HG03025 (cell line): ENCODE results near the gene HOXA6.
A peak's percentile ranks its signal among the peaks of the same experiment; 100 is the strongest.

ENCODE experiments used
- ATAC-seq: cut with Tn5 transposase; IDR thresholded peaks from one replicate; pipeline ENCODE4 v1.9.1; 2021; ENCODE audit warnings: mild to moderate bottlenecking, moderate library complexity; ENCODE audit not compliant: unreplicated experiment, low FRiP score

The HOXA6 gene

DNA sequence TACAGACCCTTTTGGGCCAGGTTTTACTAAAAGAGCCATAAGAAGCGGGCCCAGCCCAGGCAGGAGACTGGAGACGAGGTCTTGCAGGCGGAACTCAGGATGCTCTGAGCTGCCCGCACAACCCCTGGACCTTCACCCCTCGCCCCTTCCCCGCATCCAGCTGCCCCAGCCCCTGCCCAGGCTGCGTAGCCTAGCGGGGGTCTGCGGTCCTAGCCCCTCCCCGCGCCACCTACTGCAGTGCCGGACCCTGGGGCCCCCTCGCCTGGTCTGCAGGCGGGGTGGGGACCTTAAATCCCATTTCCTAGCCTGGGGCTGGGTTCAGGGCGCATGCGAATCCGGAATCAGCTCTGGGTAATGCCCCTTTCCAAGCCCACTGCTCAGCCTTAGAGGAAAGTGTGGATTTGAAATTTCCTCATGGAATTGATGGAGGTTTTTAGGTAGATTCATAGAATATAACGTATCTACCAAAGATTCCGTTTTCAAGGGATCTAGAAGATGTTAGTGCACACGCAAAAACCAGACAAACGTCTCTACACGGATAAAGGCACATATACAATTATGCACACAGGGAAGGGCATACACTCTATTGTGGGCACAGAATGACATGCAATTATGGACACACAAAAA lies 5.4 kb upstream of the HOXA6 start:
- ATAC-seq, result no peak

DNA sequence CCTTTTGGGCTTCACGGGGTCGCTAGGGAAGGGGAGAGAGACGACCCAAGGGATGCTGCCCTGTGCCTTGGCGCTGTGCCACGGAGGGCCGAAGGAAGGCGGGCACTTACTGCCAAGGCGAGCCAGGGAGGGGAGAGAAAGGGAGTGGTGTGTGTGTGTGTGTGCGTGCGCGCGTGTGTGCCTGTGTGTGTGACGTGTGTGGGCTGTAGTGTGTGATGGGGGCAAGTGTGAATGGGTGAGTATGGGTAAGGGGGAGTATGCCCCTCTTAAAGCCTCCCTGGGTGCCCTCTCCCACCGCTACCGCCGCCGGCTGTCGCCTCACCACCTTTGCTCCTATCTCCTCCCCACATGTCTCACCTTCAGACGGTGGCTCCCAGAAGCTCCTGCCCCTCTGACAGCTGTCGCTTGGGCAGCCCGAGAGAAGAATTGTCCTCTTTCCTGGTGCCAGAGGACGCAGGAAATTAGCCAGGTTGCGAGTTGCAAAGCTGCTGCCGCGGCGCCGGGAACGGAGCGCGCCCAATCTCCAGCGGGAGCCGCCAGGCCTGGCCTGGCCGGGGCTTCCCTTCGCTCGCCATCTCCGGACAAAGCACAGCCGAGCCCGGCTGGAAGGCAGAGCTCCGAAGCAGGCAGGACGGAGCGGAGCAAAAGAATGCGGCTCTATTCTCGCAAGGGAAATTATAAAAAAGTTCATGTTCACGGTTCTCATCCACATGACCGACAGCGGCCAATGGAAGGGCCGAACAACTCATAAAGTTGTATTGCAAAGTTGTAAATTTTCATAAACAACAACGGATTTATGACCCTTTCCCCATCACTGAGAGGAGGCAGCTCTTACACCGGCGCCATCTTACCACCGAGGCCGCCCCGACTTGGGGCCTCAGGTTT lies 4.6 kb upstream of the HOXA6 start, which contains the start of gene HOXA3:
Gene HOXA3, minus strand, starts transcription at position 653 of the 885 bp plus-strand sequence. CDS start 41,943 bp downstream, outside the sequence.
- ATAC-seq, result no peak

DNA sequence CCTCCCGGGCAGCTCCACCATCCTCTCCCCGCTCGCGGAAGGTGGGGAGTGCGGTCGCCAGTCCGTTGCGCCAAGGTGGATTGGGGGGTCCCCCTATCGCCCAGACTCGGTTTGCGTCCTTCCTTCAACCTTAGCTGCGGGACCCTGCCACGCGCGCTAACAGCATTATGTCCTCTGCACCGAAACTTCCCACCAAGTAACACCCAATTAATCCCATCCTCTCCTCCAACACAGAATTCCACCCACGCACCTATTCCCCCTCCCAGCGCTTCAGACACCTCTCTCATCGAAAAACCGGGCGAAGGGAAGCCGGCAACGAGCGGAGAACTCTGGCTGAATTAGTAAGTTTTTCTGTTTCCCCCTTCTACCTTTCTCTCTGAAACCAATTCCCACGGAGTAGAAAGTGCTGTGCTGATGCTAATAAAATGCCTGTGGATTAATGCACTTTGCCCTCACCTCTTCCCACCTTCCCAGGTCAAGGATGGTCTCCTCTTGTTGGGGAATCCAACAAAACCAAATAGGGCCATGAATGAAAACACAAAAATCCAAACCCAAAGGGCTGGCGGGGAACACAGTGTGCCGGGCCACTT lies 3.9 kb upstream of the HOXA6 start:
- ATAC-seq, result no peak

DNA sequence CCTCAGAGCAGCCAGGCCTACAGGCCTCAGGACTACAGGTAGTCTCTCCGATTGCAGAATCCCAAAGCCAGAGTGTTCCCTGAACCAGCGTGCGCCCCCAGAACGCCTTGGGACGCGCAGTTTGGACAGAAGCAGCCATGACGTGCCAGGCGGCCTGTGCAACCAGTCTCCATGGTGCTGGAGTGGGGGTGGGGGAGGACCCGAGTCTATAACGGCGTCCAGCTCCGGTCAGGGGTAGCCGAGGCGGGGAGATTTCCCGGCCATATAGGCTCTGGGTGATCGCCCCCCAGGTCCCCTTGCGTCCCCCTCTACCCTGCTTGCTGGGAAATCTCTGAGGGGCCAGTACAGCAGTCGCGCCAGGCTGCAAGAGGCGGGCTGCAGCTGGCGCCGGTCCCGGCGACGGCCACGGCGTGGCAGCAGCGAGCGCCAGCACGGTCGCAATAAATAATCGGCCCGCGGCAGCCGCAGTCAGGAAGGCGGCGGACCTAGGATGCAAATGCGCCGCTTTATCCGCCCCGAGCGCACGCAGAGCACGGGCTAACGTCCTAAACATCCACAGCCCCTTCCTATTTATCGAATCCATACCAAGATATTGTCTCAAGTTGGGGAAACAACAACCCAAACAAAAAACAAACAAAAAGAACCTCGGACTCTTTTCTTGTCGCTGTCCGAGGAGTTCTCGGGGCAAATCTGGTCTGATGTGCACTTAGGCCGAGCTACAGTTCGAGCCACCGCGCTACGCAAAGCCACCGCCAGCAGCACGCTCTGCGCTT lies 3.2 kb upstream of the HOXA6 start:
- peak; percentile 55 for ATAC-seq

DNA sequence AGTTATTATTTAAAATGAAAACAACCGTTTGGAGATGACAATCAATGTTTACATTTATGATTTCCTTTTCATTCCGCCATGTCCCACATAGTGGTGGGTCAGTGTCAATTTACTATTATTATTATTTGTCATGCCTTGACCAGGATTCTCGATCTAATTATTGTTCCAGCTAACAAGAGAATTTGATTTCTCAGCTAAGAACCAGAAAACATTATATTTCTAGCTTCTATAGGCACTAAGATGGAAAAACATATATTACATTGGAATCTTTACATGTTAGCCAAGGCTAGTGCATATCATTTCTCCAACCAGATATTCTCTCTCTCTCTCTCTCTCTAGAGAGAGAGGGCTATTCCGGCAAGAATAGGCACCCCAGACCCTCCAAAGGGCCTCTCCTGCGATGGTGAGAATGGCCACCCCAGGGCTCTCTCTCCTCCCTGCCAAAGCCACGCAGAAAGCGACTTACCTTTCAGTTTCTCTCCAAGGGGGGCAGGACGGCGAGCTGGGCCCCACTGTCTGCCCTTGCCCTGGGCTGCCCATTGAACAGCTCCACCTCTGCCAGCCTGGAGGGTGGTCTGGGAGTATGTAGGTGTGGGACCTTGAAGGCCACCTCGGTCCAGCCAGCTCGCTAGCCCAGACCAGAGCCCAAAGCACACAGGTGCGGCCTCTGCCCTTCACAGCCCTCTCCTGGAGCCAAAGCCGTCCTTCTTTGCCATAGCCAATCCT lies 2.4 kb upstream of the HOXA6 start:
- ATAC-seq, result no peak

DNA sequence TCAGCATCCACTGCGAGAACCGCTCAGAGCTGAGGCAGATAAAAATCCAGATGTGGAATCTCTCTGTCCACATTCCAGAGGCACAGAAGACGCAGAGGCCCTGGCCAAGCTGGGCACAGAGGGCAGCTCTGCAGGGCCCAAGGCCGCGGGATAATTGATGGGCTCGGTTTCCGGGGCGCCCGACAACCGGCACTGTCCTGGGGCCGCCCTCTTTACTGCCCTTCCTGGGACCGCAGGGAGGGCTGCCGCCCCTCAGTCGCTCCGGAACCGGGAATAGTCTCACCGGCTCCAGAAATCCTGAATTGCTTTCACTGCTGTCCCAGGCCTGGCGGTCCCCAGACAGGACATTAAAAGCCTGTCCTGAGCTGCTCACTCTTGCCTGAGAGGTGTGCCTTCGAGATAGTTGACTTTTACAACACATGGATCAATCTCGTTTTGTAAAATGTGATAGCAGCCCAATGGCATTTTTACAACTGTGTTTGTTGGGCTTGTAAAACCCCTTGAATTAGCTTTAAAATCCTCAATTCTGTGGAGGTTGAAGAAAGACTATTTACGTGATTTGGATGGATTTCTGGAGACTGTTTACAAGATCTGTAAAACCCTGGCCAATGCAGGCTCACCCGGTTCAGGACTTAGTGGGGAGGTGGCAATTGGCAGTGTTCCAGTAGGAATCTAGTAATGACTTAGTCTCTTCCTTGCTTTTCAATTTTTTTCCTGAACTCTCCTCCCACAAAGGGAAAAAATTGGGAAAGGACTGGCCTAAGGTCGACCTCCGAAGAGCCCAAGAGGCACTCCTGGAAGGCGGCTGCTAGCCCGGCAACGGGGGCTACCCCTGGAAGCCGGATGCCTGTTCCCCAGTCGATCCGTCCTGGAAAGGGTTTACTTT lies 1.4 kb upstream of the HOXA6 start:
- ATAC-seq, result no peak

DNA sequence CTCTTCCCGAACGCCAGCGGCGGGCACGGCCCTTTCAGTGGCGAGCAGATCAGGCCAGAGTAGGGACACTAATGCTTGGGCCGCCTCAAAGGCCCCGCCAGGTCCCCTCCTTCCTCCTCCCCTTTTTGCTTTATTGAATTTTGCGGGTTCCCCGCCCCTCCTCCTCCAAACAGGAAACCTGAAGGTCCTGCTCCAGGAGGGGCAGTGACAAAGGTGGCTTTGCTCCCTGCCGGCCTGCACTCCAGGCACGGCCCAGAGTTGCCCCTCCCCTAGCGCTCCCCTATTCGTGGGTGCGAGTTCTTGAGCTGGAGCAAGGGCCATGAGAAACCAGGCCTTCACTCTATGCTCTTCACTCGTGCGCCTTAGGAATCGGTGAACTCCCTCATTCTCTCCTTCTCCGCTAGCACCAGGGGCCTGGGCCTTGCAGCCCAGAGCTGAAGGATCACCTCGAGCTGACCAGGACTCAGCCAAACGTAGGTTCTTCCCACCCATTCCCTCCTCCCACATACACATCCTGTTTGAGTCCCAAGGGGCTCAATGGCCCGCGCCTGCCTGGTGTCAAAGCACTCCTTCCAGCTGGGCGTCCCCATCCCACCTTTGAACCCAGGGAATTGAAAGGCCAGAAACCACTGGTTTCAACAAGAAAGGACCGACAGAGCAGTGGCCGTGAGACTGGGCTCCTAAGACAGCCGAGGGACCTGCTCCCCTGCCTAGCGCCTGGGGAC lies 619 bp upstream of the HOXA6 start:
- no peak for ATAC-seq

DNA sequence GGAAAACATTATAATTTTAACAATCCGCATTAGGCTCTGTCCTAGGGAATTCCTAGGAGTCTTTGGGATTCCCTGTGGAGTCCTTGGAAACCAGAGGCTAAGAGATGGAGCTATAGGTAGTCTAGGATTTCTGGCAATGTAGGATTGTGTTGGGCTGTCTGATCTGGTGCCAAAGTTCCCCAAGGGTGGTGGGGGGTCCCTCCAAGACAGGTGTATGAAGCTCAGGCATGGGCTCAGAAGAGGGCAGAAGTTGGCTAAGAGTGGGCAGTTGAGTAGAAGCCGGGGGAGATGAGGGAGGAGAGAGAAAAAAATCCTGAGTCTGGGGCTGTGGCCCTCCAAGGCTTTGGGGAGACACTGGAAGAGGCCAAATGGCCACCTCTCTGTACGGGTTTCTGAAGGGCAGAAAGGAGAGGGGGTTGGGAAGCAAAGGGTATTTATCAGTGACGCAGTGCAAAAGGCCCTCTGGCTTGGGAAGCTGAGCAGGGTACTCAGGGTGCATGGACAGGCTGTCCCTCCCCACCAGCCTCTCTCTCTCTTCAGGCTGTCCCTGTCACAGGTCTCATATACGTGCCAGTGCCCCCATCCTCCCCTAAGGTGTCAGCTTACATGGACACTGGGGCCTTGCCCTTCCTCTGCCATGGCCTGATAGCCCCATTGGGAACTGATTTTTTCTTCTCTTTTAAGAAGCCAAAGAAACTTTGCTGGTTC lies 929 bp downstream of the HOXA6 start:
- no peak for ATAC-seq

DNA sequence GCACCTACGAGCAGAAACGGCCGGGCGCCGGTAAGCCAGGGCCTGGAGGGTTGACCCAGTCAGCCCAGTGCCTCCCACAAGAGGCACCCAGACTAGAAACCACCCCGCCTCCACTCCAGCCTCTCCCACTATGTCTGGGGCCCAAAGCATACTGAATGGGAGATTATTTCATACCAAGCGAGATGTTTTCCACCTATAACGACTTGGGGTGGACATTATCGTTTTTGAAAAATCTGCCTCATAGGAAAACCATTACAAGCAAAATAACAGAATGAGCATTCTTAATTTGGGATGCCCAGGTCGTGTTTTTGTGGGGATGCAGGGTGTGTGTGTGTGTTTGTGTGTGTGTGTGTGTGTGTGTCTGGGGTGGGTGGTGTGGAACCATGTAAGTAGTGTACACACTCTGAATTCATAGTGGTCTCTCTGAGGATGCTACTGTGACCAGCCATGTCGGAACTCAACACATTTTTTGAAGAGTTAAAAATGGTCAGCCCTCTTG lies 1.6 kb downstream of the HOXA6 start:
- no peak for ATAC-seq

DNA sequence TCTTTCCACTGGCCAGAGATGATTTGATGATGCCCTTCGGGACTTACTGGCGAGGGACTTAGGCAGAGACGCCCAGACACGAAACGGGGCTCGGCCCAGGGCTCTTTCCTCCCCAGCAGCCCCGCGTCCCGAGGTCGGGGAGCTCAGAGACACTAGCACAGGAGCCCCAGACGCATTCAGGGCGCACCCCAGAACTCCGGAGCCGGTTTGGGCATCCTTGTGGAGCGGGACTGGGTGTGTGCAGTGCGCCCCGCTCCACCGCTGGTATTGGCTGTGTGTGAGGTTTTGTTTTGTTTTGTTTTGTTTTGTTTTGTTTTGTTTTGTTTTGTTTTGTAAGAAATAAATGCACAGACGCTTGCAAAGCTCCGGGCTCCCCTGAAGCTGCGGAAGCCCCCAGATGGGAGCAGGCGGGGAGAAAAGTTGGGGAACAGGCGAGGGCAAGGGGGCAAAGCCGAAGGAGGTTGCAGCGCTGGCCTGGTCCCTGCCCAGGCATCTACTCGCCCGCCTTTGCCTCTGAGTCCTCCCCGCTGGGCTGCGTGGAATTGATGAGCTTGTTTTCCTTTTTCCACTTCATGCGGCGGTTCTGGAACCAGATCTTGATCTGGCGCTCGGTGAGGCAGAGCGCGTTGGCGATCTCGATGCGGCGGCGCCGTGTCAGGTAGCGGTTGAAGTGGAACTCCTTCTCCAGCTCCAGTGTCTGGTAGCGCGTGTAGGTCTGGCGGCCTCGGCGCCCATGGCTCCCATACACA lies 2.2 kb downstream of the HOXA6 start:
- ATAC-seq, result no peak

DNA sequence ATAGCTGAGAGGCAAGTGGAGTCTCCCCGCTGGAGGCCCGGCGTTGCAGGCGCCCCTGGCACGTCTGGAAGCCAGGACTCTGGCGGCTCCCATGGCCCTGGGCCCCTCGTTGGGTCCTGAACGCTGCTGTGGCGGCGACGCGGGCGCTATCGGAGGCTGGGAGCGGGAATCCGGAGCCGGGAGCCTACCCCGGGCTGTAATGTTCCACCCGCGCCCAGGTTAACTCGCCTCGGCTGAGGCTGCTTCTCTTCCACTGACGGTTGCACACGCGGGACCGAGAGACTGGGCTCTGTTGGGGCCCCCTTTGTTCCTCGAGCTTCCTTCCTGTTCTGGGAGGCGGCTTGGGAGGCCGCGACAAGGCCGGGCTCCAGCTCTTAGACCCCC lies 2.8 kb downstream of the HOXA6 start:
- ATAC-seq, result no peak

DNA sequence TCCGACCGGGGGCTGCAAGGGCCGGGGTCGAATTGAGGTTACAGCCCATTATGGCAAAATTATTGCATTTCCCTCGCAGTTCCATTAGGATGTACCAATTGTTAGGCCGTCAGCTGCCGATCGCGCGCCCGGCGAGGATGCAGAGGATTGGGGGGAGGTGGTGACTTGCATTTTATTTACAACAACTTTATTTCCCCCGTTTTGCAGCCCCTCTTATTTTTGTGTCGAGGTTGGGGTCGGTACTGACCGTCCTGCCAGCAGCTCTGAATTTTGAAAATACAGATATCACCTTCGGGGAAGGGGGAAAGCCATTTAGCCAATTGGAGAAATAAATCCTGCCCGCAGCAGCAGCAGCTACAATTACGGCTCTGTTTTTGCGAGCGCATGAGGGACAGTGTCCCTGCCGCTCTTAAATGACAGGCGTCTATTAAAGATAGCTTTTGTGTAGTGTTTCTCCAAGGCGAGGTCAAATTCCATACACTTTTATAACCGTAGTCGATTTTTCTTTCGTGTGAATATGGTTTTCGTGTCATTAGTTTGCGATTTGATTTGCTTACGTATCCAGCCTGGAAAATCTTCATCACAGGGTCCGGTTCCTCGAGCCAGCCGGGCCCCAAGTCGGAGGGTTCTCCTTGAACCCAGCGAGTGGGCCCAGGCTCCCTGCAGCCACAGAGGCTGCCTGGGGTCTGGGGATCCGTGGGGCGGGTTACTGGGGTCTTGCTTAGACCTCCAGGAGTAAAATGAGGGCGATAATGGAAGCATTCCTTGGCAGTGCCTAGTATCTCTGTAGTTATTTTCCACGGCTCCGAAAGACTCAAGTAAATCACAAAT lies 3.4 kb downstream of the HOXA6 start:
- ATAC-seq, result no peak

DNA sequence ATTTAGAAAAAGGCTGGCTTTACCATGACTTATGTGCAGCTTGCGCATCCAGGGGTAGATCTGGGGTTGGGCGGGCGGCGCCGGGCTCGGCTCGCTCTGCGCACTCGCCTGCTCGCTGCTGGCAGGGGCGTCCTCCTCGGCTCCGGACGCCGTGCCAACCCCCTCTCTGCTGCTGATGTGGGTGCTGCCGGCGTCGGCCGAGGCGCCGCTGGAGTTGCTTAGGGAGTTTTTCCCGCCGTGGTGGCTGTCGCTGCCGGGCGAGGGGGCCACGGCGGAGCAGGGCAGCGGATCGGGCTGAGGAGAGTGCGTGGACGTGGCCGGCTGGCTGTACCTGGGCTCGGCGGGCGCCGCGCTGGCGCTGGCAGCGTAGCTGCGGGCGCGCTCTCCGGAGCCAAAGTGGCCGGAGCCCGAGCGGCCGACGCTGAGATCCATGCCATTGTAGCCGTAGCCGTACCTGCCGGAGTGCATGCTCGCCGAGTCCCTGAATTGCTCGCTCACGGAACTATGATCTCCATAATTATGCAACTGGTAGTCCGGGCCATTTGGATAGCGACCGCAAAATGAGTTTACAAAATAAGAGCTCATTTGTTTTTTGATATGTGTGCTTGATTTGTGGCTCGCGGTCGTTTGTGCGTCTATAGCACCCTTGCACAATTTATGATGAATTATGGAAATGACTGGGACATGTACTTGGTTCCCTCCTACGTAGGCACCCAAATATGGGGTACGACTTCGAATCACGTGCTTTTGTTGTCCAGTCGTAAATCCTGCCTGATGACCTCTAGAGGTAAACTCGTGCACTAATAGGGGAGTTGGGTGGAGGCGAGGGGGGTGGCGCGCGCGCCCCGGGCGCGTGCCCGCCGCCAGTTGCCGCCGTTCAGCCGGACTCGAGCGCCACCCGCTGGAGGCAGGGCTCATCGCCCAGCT lies 4.3 kb downstream of the HOXA6 start, which contains the start of gene HOXA5:
Gene HOXA5, minus strand, starts transcription at position 659 of the 927 bp plus-strand sequence. Its CDS starts 74 bp downstream, at position 585.
- ATAC-seq, result no peak

DNA sequence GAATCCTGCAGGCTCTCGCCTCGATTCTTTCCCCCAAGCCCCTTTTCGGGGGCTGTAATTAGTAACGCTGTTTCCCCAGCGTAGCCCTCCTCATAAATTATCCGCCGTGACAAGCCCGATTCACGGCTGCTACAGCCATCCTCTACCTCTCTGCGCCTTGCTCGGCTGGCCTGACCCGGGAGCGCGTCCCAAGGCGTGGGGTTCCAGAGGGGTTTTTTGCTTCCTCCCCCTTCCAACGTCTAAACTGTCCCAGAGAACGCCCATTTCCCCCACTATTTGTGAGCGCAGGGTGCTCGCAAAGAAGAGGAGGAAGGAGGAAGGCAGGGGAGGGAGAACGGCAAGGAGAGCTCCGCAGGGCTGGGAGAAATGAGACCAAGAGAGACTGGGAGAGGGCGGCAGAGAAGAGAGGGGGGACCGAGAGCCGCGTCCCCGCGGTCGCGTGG lies 5.0 kb downstream of the HOXA6 start:
- ATAC-seq, result no peak
